Measurements from ENCODE around the gene PRKCA.

Gene PRKCA

GRCh38 chr17:66275651-66276050 lies 26.8 kb upstream of the PRKCA start:
- no peak overlapping the region for H3K4me3 ChIP-seq (ENCODE audit: control insufficient read depth, low read depth, low read length)
- DNase-seq (ENCODE audit: low read depth) = peak; percentile 100
- no peak for TF ChIP-seq CTCF (conservative IDR thresholded peaks at IDR 0.05; ENCODE audit: control insufficient read depth, insufficient read depth, low read depth, low read length)

- no peak overlapping the region for H3K4me3 ChIP-seq (ENCODE audit: control insufficient read depth, low read depth, low read length)
- peak; percentile 64 for DNase-seq (ENCODE audit: low read depth)
- no peak for TF ChIP-seq CTCF (conservative IDR thresholded peaks at IDR 0.05; ENCODE audit: control insufficient read depth, insufficient read depth, low read depth, low read length)
Observed at GRCh38 chr17:66276328-66276937, 26.0 kb upstream of the PRKCA start.

DNA sequence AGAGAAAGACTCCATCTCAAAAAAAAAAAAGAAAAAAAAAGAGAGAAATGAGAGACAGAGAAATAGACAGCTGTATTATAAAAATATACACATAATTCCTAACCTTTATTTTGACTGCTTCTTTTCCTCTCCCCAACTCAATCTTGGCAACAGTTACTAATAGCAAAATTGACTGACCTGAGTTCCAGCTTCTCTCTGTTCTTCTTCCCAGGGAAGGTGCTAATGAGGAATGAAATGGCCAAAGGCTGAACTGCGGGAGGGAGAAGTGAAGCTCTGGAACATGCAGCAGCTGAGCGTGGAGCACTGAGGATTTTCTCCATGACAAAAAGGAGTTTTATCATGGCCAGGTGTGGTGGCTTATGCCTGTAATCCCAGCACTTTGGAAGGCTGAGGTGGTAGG lies 25.2 kb upstream of the PRKCA start:
- no peak overlapping the region for H3K4me3 ChIP-seq (ENCODE audit: control insufficient read depth, low read depth, low read length)
- no peak for TF ChIP-seq CTCF (conservative IDR thresholded peaks at IDR 0.05; ENCODE audit: control insufficient read depth, insufficient read depth, low read depth, low read length)
- DNase-seq (ENCODE audit: low read depth) = no peak

DNA sequence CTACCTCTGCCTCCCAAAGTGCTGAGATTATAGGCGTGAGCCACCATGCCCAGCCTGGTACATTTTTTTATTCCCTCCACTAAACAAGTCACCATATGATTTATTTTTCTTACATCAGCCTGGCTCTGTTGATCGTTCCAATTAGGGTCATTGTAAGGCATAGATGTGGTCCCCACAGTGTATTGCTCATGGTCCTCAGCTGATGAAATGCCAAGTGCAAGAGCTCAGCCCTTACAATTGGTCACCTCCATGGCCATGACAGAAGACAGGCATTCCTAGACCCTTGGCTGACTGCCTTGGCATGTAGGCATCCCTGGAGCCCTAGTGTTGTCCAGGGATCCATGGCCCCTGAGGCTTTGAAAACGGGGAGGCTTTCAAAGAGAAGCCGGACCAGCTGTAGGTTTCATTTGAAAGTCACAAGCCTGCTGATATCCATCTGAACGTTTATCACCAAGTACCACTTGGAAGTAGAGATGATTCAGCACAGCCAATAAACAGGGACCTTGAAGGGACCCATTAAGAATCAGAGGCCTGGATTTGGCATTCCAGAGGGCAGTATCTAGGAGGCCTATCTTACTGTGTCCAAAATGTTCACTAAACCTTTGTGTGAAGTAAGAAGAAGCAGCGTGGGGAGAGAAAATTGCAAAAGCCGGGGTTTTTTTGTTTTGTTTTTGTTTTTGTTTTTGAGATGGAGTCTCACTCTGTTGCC lies 20.6 kb upstream of the PRKCA start:
- no peak overlapping the region for H3K4me3 ChIP-seq (ENCODE audit: control insufficient read depth, low read depth, low read length)
- no peak for TF ChIP-seq CTCF (conservative IDR thresholded peaks at IDR 0.05; ENCODE audit: control insufficient read depth, insufficient read depth, low read depth, low read length)
- DNase-seq (ENCODE audit: low read depth) = no peak

- TF ChIP-seq CTCF (conservative IDR thresholded peaks at IDR 0.05; ENCODE audit: control insufficient read depth, insufficient read depth, low read depth, low read length) = no peak
- no peak for DNase-seq (ENCODE audit: low read depth)
- H3K4me3 ChIP-seq (ENCODE audit: control insufficient read depth, low read depth, low read length) = no peak overlapping the region
Observed at GRCh38 chr17:66283296-66283934, 19.0 kb upstream of the PRKCA start.

- no peak overlapping the region for H3K4me3 ChIP-seq (ENCODE audit: control insufficient read depth, low read depth, low read length)
- no peak for TF ChIP-seq CTCF (conservative IDR thresholded peaks at IDR 0.05; ENCODE audit: control insufficient read depth, insufficient read depth, low read depth, low read length)
- no peak for DNase-seq (ENCODE audit: low read depth)
Observed at GRCh38 chr17:66283971-66284370, 18.4 kb upstream of the PRKCA start.
